K562 (cell line): ENCODE data around the gene ATG7. TPM values are rescaled to one million over a fixed set of nuclear protein-coding genes. Genes with fewer than 3 reads are reported as not detected.

Source experiments
- ATAC-seq: fragments of 200-7000 bp; cut with Tn5 transposase; 3 replicates; pipeline ENCODE4 v1.9.1; 2020; ENCODE audit warnings: moderate library complexity
- BruUV-seq: library from RNA; stranded (reverse); fragments of 400-500 nt; replicated peaks from 2 replicates; lab custom pipeline; 2021; lab: Mats Ljungman, UMichigan
- CTCF ChIA-PET: fragments of 300-600 bp; formaldehyde crosslinking; extraction: SDS; loops from one replicate; lab custom pipeline; 2021; ENCODE audit warnings: low intra/inter-chr PET ratio; lab: Yijun Ruan, JAX
- POLR2A ChIA-PET: fragments of 300-600, 350-650 bp; sonication (Branson Sonifier 250); formaldehyde crosslinking; extraction: SDS; loops from one replicate; lab custom pipeline; 2021; ENCODE audit warnings: antibody characterized with exemption, inconsistent platforms; lab: Yijun Ruan, JAX
- DNase-seq, 4 experiments: peaks; one replicate each; pipeline versions ENCODE4 v3.0.0 to v3.0.0-alpha.2; 2011 to 2018; ENCODE audit warnings: low spot score in 3 of 4, mixed read lengths in 3 of 4; ENCODE audit errors: extremely low read depth in 1 of 4
- FAIRE-seq: peaks from 2 replicates; lab custom pipeline; 2011; peaks lifted over from hg19 to GRCh38; lab: Jason Lieb, UNC
- H2AFZ ChIP-seq: 2 replicates; pipeline ENCODE4 v1.6.0; 2011; ENCODE audit warnings: low read depth, low read length, control low read depth, inconsistent platforms
- H3K27ac ChIP-seq: fragments of 200-600 bp; 3 replicates; pipeline ENCODE4 v1.8.0; 2011; ENCODE audit warnings: low read depth, mild to moderate bottlenecking, control low read depth, inconsistent platforms, low read length, moderate library complexity, mixed read lengths; ENCODE audit errors: extremely low read depth
- H3K27me3 ChIP-seq, 2 experiments: fragments of 300-600 bp in 1 of 2; 2 replicates in 1 of 2; 3 replicates in 1 of 2; pipeline versions ENCODE4 v1.6.0 to v1.8.0; 2011; ENCODE audit warnings: inconsistent platforms in 2 of 2, low read length in 2 of 2, mild to moderate bottlenecking in 1 of 2, mixed read lengths in 1 of 2, moderate library complexity in 1 of 2; ENCODE audit not compliant: control insufficient read depth in 2 of 2, insufficient read depth in 2 of 2
- H3K36me3 ChIP-seq: fragments of 300-600 bp; 3 replicates; pipeline ENCODE4 v1.8.0; 2011; ENCODE audit warnings: mild to moderate bottlenecking, low read length, inconsistent platforms; ENCODE audit not compliant: control insufficient read depth, insufficient read depth
- H3K4me1 ChIP-seq, 2 experiments: fragments of 200-600 bp in 1 of 2; replicated peaks in 1 of 2; 2 replicates in 1 of 2; 3 replicates in 1 of 2; pipeline versions ENCODE4 v1.5.1 to v1.8.0; 2011; ENCODE audit warnings: inconsistent platforms in 2 of 2, low read length in 2 of 2, mild to moderate bottlenecking in 1 of 2, mixed read lengths in 1 of 2, moderate library complexity in 1 of 2; ENCODE audit not compliant: control insufficient read depth in 2 of 2, insufficient read depth in 2 of 2
- H3K4me2 ChIP-seq: 2 replicates; pipeline ENCODE4 v1.6.1; 2011; ENCODE audit warnings: low read length, control low read depth, inconsistent platforms, mixed read lengths; ENCODE audit not compliant: insufficient read depth
- H3K4me3 ChIP-seq: fragments of 200-600 bp; sonication (generic), shearing (Covaris generic); 2 replicates; pipeline ENCODE4 v1.5.1; 2016; ENCODE audit warnings: control low read depth, inconsistent platforms
- H3K79me2 ChIP-seq: fragments of 200-600 bp; 3 replicates; pipeline ENCODE4 v1.8.0; 2011; ENCODE audit warnings: low read length, inconsistent platforms; ENCODE audit not compliant: control insufficient read depth, insufficient read depth
- H3K9ac ChIP-seq, 2 experiments: 2 replicates each; pipeline versions ENCODE4 v1.6.0 to v1.6.1; 2011; ENCODE audit warnings: low read depth in 2 of 2, low read length in 2 of 2, control low read depth in 1 of 2, inconsistent platforms in 1 of 2, mild to moderate bottlenecking in 1 of 2, mixed read lengths in 1 of 2; ENCODE audit not compliant: insufficient read depth in 1 of 2
- H3K9me1 ChIP-seq: one replicate; pipeline ENCODE4 v1.6.0; 2011; ENCODE audit warnings: inconsistent platforms, mild to moderate bottlenecking, low read length, moderate library complexity; ENCODE audit not compliant: control insufficient read depth, insufficient read depth
- H3K9me3 ChIP-seq: replicated peaks from 2 replicates; pipeline ENCODE4 v1.5.1; 2011; ENCODE audit warnings: low read depth, low read length, inconsistent platforms; ENCODE audit not compliant: control insufficient read depth, insufficient read depth
- H4K20me1 ChIP-seq: replicated peaks from 2 replicates; pipeline ENCODE4 v1.6.1; 2011; ENCODE audit warnings: low read length, inconsistent platforms, mixed read lengths; ENCODE audit not compliant: control insufficient read depth, insufficient read depth
- ATF4 ChIP-seq: fragments of 450-650 bp; formaldehyde crosslinking; IDR thresholded peaks from 2 replicates; pipeline ENCODE4 v1.4.0; 2022; ENCODE audit warnings: mild to moderate bottlenecking, moderate library complexity
- KLF10 ChIP-seq: fragments of 250-450 bp; sonication (Bioruptor Pico); IDR thresholded peaks from 2 replicates; pipeline ENCODE4 v1.6.1; 2021; ENCODE audit warnings: matching md5 sums
- MCM3 ChIP-seq: fragments of 450-650 bp; IDR thresholded peaks from 2 replicates; pipeline ENCODE4 v1.6.1; 2016
- NCOA2 ChIP-seq, 2 experiments: fragments of 450-650 bp; IDR thresholded peaks; 2 replicates each; pipeline ENCODE4 v1.6.1; 2018; ENCODE audit warnings: mild to moderate bottlenecking in 2 of 2, moderate library complexity in 1 of 2; ENCODE audit not compliant: partially characterized antibody in 2 of 2
- NR2C2 ChIP-seq, 2 experiments: fragments of 200-800 bp in 1 of 2; sonication (Bioruptor generic) in 1 of 2; sonication (generic) in 1 of 2; formaldehyde crosslinking in 1 of 2; IDR thresholded peaks; 2 replicates each; pipeline versions ENCODE4 v1.6.1 to v1.8.0; 2016 to 2022; ENCODE audit warnings: mild to moderate bottlenecking in 1 of 2, missing compliant biosample characterization in 1 of 2, missing genetic modification characterization in 1 of 2, missing genetic modification reagents in 1 of 2
- RAD51 ChIP-seq: fragments of 450-650 bp; IDR thresholded peaks from 2 replicates; pipeline ENCODE4 v1.7.1; 2016; ENCODE audit warnings: low read depth, mild to moderate bottlenecking, borderline replicate concordance
- TBP ChIP-seq: optimal IDR thresholded peaks from 2 replicates; pipeline ENCODE3; 2011; ENCODE audit warnings: low read depth, low read length, improper control_type of control experiment
- WHSC1 ChIP-seq: IDR thresholded peaks from one replicate; pipeline ENCODE4 v1.6.1; 2012; ENCODE audit warnings: low read length, control low read depth, inconsistent platforms
- YY1 ChIP-seq, 3 experiments: IDR thresholded peaks; 2 replicates each; pipeline ENCODE4 v1.6.1; 2011; ENCODE audit warnings: low read length in 2 of 3, mild to moderate bottlenecking in 2 of 3, moderate library complexity in 2 of 3, borderline replicate concordance in 1 of 3, control low read depth in 1 of 3, low read depth in 1 of 3; ENCODE audit not compliant: insufficient read depth in 3 of 3, insufficient replicate concordance in 2 of 3, control insufficient read depth in 1 of 3, insufficient read length in 1 of 3; ENCODE audit errors: extremely low read depth in 1 of 3
- ZFPM2 ChIP-seq: fragments of 250-450 bp; sonication (Bioruptor Pico); IDR thresholded peaks from 2 replicates; pipeline ENCODE4 v1.5.1; 2022; ENCODE audit warnings: mild to moderate bottlenecking
- ZNF561 ChIP-seq: fragments of 450-650 bp; formaldehyde crosslinking; conservative IDR thresholded peaks from 2 replicates; pipeline ENCODE4 v1.4.0; 2020; ENCODE audit warnings: mild to moderate bottlenecking, moderate library complexity
- WGBS: fragments of 100-300 bp; shearing (Covaris generic); methylation state at CpG from one replicate; pipeline ENCODE4 v1.1.6; 2016; ENCODE audit warnings: low coverage, mixed read lengths; ENCODE audit not compliant: insufficient coverage; ENCODE audit errors: missing lambda C conversion rate; 5-methylcytosine and 5-hydroxymethylcytosine counted together
- in situ Hi-C: fragments of 300-500 bp; cut with MboI; formaldehyde crosslinking; loops from 4 replicates; pipeline ENCODE4 v1.15.0; 2018; ENCODE audit warnings: inconsistent platforms, mixed read lengths
- intact Hi-C: fragments of 100-400 bp; cut with micrococcal nuclease; formaldehyde crosslinking; loops from 2 replicates; pipeline ENCODE4 v1.14.2; 2022
- polyA plus RNA-seq, 8 experiments: library from polyadenylated mRNA; depleted of rRNA in 4 of 8; stranded (reverse) in 5 of 8; unstranded in 3 of 8; fragments of >200 nt; fragmentation: Nextera tagmentation in 2 of 8; fragmentation: Illumina TruSeq in 1 of 8; extraction: Ambion mirVana in 2 of 8; extraction: Trizol in 1 of 8; gene quantifications; 2 replicates each; pipeline versions ENCODE4 v1.2.1 to v1.2.3, GENCODE V29; 2011 to 2014; ENCODE audit warnings: inconsistent platforms in 1 of 8, missing spikeins in 1 of 8
- total RNA-seq, 7 experiments: library from RNA; depleted of rRNA in 6 of 7; stranded (reverse); fragments of >200 nt in 6 of 7; fragmentation: Illumina TruSeq in 2 of 7; extraction: Trizol in 2 of 7; gene quantifications; 2 replicates each; pipeline versions ENCODE4 v1.2.1 to v1.2.3, GENCODE V29; 2011 to 2021; ENCODE audit warnings: low replicate concordance in 1 of 7
- TF ChIP-seq, protein P1 (sequence below): fragments of 150-350 bp; IDR thresholded peaks from 2 replicates; pipeline ENCODE4 v1.6.1; 2014; ENCODE audit warnings: low read depth, mild to moderate bottlenecking, low read length, borderline replicate concordance
- TF ChIP-seq, protein P2 (sequence below): sonication (generic); formaldehyde crosslinking; IDR thresholded peaks from 2 replicates; pipeline ENCODE4 v1.9.0; 2022; ENCODE audit warnings: mild to moderate bottlenecking, missing genetic modification reagents

ATG7 gene
- total and polyA plus RNA-seq, 9 of the 15 experiments (the other 6 are each of a cell fraction or from before 2014, with no cell fraction given), result 18.3 to 45.3 (median 33.6) TPM

DNA sequence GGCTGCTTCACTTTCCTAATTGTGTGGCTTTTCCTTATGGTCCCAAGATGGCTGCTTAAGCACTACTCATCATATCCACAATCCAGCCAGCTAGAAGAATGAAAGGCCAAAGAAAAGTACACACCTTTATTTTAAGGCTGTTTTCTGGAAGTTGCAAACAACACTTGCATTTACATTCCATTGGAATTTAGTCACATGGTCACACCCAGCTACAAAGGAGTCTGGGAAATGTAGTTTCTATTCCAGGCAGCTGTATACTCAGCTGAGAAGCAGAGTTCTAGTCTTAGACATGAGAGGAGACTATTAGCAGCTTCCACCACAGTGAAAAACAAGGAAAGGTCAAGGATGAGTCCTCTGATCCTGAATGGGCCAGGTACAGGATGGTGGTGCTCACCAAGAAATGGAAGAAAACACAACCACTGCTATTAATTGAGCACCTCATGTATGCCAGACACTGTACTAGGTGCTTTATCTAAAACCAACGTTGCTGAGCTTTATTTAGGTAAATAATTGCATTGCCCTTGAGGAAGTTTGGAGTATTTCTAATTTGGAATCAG, 28.0 kb upstream of the ATG7 start (continued):
- TF ChIP-seq RAD51 (peak; percentile 76), YY1 (IDR thresholded peaks at IDR 0.05; ENCODE audit: borderline replicate concordance in 1 of 3, control insufficient read depth in 1 of 3, extremely low read depth in 1 of 3, insufficient read depth in 3 of 3, insufficient read length in 1 of 3, insufficient replicate concordance in 2 of 3, low read depth in 1 of 3, low read length in 2 of 3) (peak in 1 of 3 experiments; percentile 36)

- no peaks in the 10 kb centered on the region for H3K9me1 ChIP-seq
- CTCF ChIA-PET, result no interaction called here
- 11% methylated on average over 8 of the region's 8 CpGs for WGBS
- FAIRE-seq (no peak), ATAC-seq (no peak)
- H3K4me1 ChIP-seq, result peaks cover 0 to 3% of the 10 kb centered on the region in 2 experiments; a peak in 1 of 5 replicates
- no peaks in the 10 kb centered on the region for H3K79me2 ChIP-seq
- H3K27me3 ChIP-seq, result peaks cover 10% of the 10 kb centered on the region in 2 experiments; a peak in 4 of 5 replicates
- POLR2A ChIA-PET, result interaction anchor here (0.7 to 1.4 kb wide), 3 partner anchors 9 to 12 kb away, joined by 3 to 5 read pairs (median 3); no protein-coding TSS in a partner anchor
- H3K36me3 ChIP-seq, result no peaks in the 10 kb centered on the region
- intact Hi-C loops (no loop called here), in situ Hi-C loops (no loop called here)
- no peaks in the 10 kb centered on the region for H3K9me3 ChIP-seq
- no peak overlapping the region for H3K4me3 ChIP-seq
- H3K4me2 ChIP-seq, result no peak overlapping the region
- H3K27ac ChIP-seq, result no peak overlapping the region
- H3K9ac ChIP-seq, result no peak overlapping the region
- no peak overlapping the region for H2AFZ ChIP-seq
- H4K20me1 ChIP-seq, result no peaks in the 10 kb centered on the region
- TF ChIP-seq WHSC1, result no peak
- TF ChIP-seq, protein P1, sequence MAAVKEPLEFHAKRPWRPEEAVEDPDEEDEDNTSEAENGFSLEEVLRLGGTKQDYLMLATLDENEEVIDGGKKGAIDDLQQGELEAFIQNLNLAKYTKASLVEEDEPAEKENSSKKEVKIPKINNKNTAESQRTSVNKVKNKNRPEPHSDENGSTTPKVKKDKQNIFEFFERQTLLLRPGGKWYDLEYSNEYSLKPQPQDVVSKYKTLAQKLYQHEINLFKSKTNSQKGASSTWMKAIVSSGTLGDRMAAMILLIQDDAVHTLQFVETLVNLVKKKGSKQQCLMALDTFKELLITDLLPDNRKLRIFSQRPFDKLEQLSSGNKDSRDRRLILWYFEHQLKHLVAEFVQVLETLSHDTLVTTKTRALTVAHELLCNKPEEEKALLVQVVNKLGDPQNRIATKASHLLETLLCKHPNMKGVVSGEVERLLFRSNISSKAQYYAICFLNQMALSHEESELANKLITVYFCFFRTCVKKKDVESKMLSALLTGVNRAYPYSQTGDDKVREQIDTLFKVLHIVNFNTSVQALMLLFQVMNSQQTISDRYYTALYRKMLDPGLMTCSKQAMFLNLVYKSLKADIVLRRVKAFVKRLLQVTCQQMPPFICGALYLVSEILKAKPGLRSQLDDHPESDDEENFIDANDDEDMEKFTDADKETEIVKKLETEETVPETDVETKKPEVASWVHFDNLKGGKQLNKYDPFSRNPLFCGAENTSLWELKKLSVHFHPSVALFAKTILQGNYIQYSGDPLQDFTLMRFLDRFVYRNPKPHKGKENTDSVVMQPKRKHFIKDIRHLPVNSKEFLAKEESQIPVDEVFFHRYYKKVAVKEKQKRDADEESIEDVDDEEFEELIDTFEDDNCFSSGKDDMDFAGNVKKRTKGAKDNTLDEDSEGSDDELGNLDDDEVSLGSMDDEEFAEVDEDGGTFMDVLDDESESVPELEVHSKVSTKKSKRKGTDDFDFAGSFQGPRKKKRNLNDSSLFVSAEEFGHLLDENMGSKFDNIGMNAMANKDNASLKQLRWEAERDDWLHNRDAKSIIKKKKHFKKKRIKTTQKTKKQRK, result no peak
- no peak for TF ChIP-seq KLF10
- no peak for TF ChIP-seq ZNF561 (CRISPR knock-in tag)
- TF ChIP-seq NCOA2 (IDR thresholded peaks at IDR 0.05; ENCODE audit: partially characterized antibody in 2 of 2), result no peak
- TF ChIP-seq ZFPM2 (CRISPR knock-in tag), result no peak
- TF ChIP-seq, protein P2, sequence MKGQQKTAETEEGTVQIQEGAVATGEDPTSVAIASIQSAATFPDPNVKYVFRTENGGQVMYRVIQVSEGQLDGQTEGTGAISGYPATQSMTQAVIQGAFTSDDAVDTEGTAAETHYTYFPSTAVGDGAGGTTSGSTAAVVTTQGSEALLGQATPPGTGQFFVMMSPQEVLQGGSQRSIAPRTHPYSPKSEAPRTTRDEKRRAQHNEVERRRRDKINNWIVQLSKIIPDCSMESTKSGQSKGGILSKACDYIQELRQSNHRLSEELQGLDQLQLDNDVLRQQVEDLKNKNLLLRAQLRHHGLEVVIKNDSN (CRISPR knock-in tag), result no peak
- TF ChIP-seq NR2C2 (CRISPR knock-in tag; IDR thresholded peaks at IDR 0.05), result no peak
- TF ChIP-seq NR2C2 (tag; IDR thresholded peaks at IDR 0.05), result no peak
- TF ChIP-seq ATF4 (CRISPR knock-in tag), result no peak
- no peak for TF ChIP-seq MCM3
- no peak for TF ChIP-seq TBP
- TF ChIP-seq, all 486 proteins: peak for 0
- DNase-seq, result no peak
- BruUV-seq, result no TSS peak
Measured at GRCh38 chr3:11245276-11245675, 26.9 kb upstream of the ATG7 start.
